CD8-positive, alpha-beta memory T cell (primary cell): ENCODE results near the gene MDM4. TPM values are rescaled to one million over a fixed set of nuclear protein-coding genes. Genes with fewer than 3 reads are reported as not detected.

Experiments used
- CTCF ChIA-PET: fragments of 350-600 bp; sonication (Branson Sonifier 250); formaldehyde crosslinking; loops from one replicate; lab custom pipeline; 2021; ENCODE audit warnings: antibody characterized with exemption; lab: Charles Lee
- POLR2A ChIA-PET: fragments of 350-600 bp; sonication (Branson Sonifier 250); formaldehyde crosslinking; loops from one replicate; lab custom pipeline; 2021; ENCODE audit warnings: antibody characterized with exemption; lab: Charles Lee
- DNase-seq, 5 donors: peaks; one replicate each; pipeline versions ENCODE4 v3.0.0 to v3.0.0-alpha.2; 2020 to 2022; ENCODE audit warnings: mixed read lengths in 1 of 5
- H3K27ac ChIP-seq: one replicate; pipeline ENCODE4 v1.7.0; 2013; ENCODE audit warnings: low read depth, mild to moderate bottlenecking, low read length, moderate library complexity
- H3K27me3 ChIP-seq: 2 replicates; pipeline ENCODE4 v1.7.0; 2013; ENCODE audit warnings: low read length, mild to moderate bottlenecking; ENCODE audit not compliant: insufficient read depth, poor library complexity, severe bottlenecking
- H3K36me3 ChIP-seq: 2 replicates; pipeline ENCODE4 v1.7.0; 2013; ENCODE audit warnings: mild to moderate bottlenecking, low read length, moderate library complexity; ENCODE audit not compliant: insufficient read depth
- H3K4me1 ChIP-seq: 2 replicates; pipeline ENCODE4 v1.7.0; 2013; ENCODE audit warnings: mild to moderate bottlenecking, low read length, moderate library complexity; ENCODE audit not compliant: insufficient read depth
- H3K4me3 ChIP-seq: 2 replicates; pipeline ENCODE4 v1.7.0; 2013; ENCODE audit warnings: mild to moderate bottlenecking, low read length
- H3K9me3 ChIP-seq: 2 replicates; pipeline ENCODE4 v1.7.0; 2013; ENCODE audit warnings: mild to moderate bottlenecking, low read length
- H3K27ac Mint-ChIP-seq, 8 donors: one replicate each; pipeline ENCODE4 v1.8.0; 2020 to 2021; ENCODE audit warnings: mixed read lengths in 8 of 8, mild to moderate bottlenecking in 6 of 8, inconsistent platforms in 3 of 8, moderate library complexity in 3 of 8
- H3K27me3 Mint-ChIP-seq, 2 donors: one replicate each; pipeline ENCODE4 v1.8.0; 2020 to 2021; ENCODE audit warnings: mixed read lengths in 2 of 2, mild to moderate bottlenecking in 1 of 2, moderate library complexity in 1 of 2
- H3K36me3 Mint-ChIP-seq, 3 donors: one replicate each; pipeline ENCODE4 v1.8.0; 2020 to 2021; ENCODE audit warnings: mixed read lengths in 3 of 3, inconsistent platforms in 1 of 3, mild to moderate bottlenecking in 1 of 3
- H3K4me1 Mint-ChIP-seq, 3 donors: one replicate each; pipeline ENCODE4 v1.8.0; 2020 to 2021; ENCODE audit warnings: mixed read lengths in 3 of 3, inconsistent platforms in 1 of 3, mild to moderate bottlenecking in 1 of 3
- H3K4me3 Mint-ChIP-seq, 7 donors: one replicate each; pipeline ENCODE4 v1.8.0; 2020 to 2021; ENCODE audit warnings: mixed read lengths in 7 of 7, mild to moderate bottlenecking in 6 of 7, moderate library complexity in 4 of 7, inconsistent platforms in 2 of 7
- H3K9me3 Mint-ChIP-seq, 5 donors: one replicate each; pipeline ENCODE4 v1.8.0; 2020 to 2022; ENCODE audit warnings: mixed read lengths in 5 of 5, mild to moderate bottlenecking in 3 of 5, moderate library complexity in 2 of 5, inconsistent platforms in 1 of 5
- polyA plus RNA-seq: library from polyadenylated mRNA; unstranded; fragments of 300-500 nt; fragmentation: Illumina TruSeq; gene quantifications from one replicate; pipeline ENCODE4 v1.2.3, GENCODE V29; 2021
- total RNA-seq, 2 experiments: library from RNA; stranded (reverse); gene quantifications; one replicate each; pipeline ENCODE4 v1.2.3, GENCODE V29; 2021

MDM4 gene
- 10 to 100 TPM; 80.7 TPM for total RNA-seq
- 13.6 TPM for polyA plus RNA-seq

- ChIA-PET POLR2A (interaction anchor here (0.5 to 2.9 kb wide), 14 partner anchors 10 to 245 kb away, joined by 3 to 62 read pairs (median 3); partner anchors contain the start of gene PIK3C2B), CTCF (interaction anchor here (0.8 to 5.8 kb wide), 14 partner anchors 10 to 291 kb away, joined by 3 to 53 read pairs (median 6); partner anchors contain the start of gene PIK3C2B)
- Histone ChIP-seq H3K4me3 (peak within 1 kb of the TSS; percentile 81), H3K27ac (peak within 1 kb of the TSS; percentile 97), H3K4me1 (peaks cover 83% of the 10 kb centered on the region), H3K36me3 (peaks cover 9% of the 10 kb centered on the region), H3K9me3 (no peaks in the 10 kb centered on the region), H3K27me3 (no peaks in the 10 kb centered on the region)
- peaks cover 0 to 25% (median 6%) of the 10 kb centered on the region in 3 donors for H3K36me3 Mint-ChIP-seq
- peaks cover 30 to 72% (median 60%) of the 10 kb centered on the region in 3 donors for H3K4me1 Mint-ChIP-seq
- H3K4me3 Mint-ChIP-seq, result peak within 1 kb of the TSS in 1 of 7 donors; percentile 29
- DNase-seq, result peak; percentile 85 to 96 (median 93)
- peak within 1 kb of the TSS in 2 of 8 donors; percentile 77 to 99 for H3K27ac Mint-ChIP-seq
- H3K27me3 Mint-ChIP-seq, result no peaks in the 10 kb centered on the region
- H3K9me3 Mint-ChIP-seq, result no peaks in the 10 kb centered on the region
Measured at GRCh38 chr1:204516180-204516879, at the start of gene MDM4. Gene MDM4, plus strand, starts transcription at chr1:204516406. Its CDS starts 9,113 bp downstream, at chr1:204525519.

DNA sequence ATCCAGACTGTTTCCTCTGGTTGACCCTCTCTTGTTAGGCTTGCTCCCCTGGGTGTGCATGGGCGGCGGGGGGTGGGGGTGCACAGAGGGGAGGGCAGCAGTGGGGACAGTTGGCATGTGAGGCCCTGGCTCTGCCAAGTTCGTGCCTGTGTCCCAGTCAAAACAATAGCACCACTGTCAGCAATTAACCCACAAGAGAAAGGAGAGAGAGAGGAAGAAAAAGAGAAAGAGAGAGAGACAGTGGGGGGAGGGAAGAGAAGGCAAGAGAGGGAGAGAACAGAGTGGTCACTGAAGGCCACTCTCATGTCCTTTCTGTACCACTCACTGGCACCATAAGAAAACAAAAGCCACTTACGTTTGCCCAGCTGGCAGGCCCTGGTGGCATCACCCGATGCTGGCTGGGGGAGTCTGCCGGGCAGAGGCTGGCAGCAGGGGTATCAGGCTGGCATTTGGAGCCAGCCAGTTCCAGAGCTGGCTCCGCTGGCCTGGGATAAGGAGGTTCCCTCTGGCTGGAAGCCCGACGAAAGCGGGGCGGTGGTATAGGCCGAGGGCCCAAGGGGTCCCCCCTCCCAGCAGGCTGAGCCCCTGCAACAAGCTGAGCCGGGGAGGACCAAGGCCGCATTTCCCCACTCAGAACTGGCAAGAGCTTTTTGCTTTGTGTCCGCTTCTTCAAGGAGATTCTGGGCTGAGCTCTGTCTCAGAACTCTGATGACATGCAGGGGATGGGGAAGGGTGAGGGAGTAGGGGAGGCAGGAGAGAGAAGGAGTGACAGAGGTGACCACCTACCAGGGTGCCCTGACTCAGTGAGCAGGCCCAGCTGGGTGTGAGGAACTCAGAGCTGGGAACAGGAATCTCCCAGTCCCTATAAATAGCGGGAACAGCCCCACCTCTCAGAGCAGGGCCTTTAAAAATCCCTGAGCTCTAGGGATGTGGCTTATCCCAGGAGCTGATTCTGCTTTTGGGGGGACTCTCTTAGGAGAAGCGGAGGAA lies 49.5 kb upstream of the MDM4 start:
- H3K4me1 ChIP-seq, result peaks cover 33% of the 10 kb centered on the region
- ChIA-PET CTCF (interaction anchor here (0.6 to 1.9 kb wide), 4 partner anchors 20 to 68 kb away, joined by 3 to 8 read pairs (median 4); partner anchors contain the start of gene PIK3C2B), POLR2A (no interaction called here)
- no peaks in the 10 kb centered on the region for H3K9me3 ChIP-seq
- no peak for DNase-seq
- Mint-ChIP-seq H3K4me3 (no peak overlapping the region), H3K27me3 (no peaks in the 10 kb centered on the region), H3K27ac (peak overlapping the region in 2 of 8 donors; percentile 23 to 47), H3K36me3 (peaks cover 7 to 67% (median 13%) of the 10 kb centered on the region in 3 donors), H3K9me3 (no peaks in the 10 kb centered on the region), H3K4me1 (peaks cover 31 to 38% (median 37%) of the 10 kb centered on the region in 3 donors)
- no peak overlapping the region for H3K27ac ChIP-seq
- H3K36me3 ChIP-seq, result peaks cover 7% of the 10 kb centered on the region
- no peaks in the 10 kb centered on the region for H3K27me3 ChIP-seq
- no peak overlapping the region for H3K4me3 ChIP-seq

GRCh38 chr1:204468206-204468605 lies 48.0 kb upstream of the MDM4 start:
- Mint-ChIP-seq H3K36me3 (peaks cover 7 to 65% (median 13%) of the 10 kb centered on the region in 3 donors), H3K4me1 (peaks cover 19 to 27% (median 23%) of the 10 kb centered on the region in 3 donors), H3K27ac (no peak overlapping the region), H3K4me3 (no peak overlapping the region), H3K27me3 (no peaks in the 10 kb centered on the region), H3K9me3 (no peaks in the 10 kb centered on the region)
- peaks cover 21% of the 10 kb centered on the region for H3K4me1 ChIP-seq
- no peak overlapping the region for H3K4me3 ChIP-seq
- H3K9me3 ChIP-seq, result no peaks in the 10 kb centered on the region
- POLR2A ChIA-PET, result no interaction called here
- DNase-seq, result no peak
- no peaks in the 10 kb centered on the region for H3K27me3 ChIP-seq
- no peak overlapping the region for H3K27ac ChIP-seq
- CTCF ChIA-PET, result no interaction called here
- H3K36me3 ChIP-seq, result peaks cover 7% of the 10 kb centered on the region

DNA sequence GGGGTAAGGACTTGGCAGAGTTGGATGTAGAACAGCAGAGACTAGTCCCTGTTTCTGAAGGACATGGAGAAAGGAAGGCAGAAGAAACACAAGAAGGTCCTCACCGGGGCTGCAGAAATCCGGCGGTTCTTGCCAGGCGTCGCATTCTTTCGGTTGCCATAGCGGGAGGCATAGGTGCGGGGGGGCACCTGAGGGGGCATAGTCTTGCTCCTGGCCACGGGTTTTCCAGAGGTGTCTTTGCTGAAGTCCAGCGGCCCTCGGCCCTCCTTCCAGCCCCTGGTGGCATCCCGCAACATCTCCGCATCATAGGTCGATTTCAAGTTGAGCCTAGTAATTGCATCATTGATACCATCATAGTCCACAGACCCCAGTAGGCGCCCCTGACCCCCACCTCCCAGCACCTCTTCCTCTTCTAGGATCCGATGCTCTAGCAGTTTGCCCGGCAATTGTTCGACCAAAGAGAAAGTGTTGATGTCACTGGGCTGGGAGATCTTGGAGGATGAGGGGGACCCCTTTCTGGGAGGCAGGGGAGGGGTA lies 47.4 kb upstream of the MDM4 start:
- Histone ChIP-seq H3K36me3 (peaks cover 7% of the 10 kb centered on the region), H3K4me1 (peaks cover 16% of the 10 kb centered on the region), H3K27ac (no peak overlapping the region), H3K4me3 (no peak overlapping the region), H3K27me3 (no peaks in the 10 kb centered on the region), H3K9me3 (no peaks in the 10 kb centered on the region)
- ChIA-PET CTCF (interaction anchor here (0.7 kb wide), 1 partner anchor 25 kb away, joined by 3 read pairs; no protein-coding TSS in a partner anchor), POLR2A (no interaction called here)
- Mint-ChIP-seq H3K9me3 (no peaks in the 10 kb centered on the region), H3K27me3 (no peaks in the 10 kb centered on the region), H3K4me1 (peaks cover 18 to 25% (median 22%) of the 10 kb centered on the region in 3 donors), H3K27ac (peak overlapping the region in 1 of 8 donors; percentile 93), H3K4me3 (no peak overlapping the region), H3K36me3 (peaks cover 7 to 59% (median 13%) of the 10 kb centered on the region in 3 donors)
- no peak for DNase-seq

GRCh38 chr1:204469304-204469703 lies 46.9 kb upstream of the MDM4 start:
- Histone ChIP-seq H3K4me3 (no peak overlapping the region), H3K9me3 (no peaks in the 10 kb centered on the region), H3K27ac (no peak overlapping the region), H3K27me3 (no peaks in the 10 kb centered on the region), H3K36me3 (peaks cover 7% of the 10 kb centered on the region), H3K4me1 (peaks cover 12% of the 10 kb centered on the region)
- Mint-ChIP-seq H3K36me3 (peaks cover 7 to 57% (median 13%) of the 10 kb centered on the region in 3 donors), H3K9me3 (no peaks in the 10 kb centered on the region), H3K27ac (no peak overlapping the region), H3K27me3 (no peaks in the 10 kb centered on the region), H3K4me1 (peaks cover 13 to 22% (median 19%) of the 10 kb centered on the region in 3 donors), H3K4me3 (no peak overlapping the region)
- ChIA-PET CTCF (interaction anchor here (0.7 kb wide), 1 partner anchor 25 kb away, joined by 3 read pairs; no protein-coding TSS in a partner anchor), POLR2A (no interaction called here)
- DNase-seq, result no peak

GRCh38 chr1:204471687-204472086 lies 44.5 kb upstream of the MDM4 start:
- Mint-ChIP-seq H3K9me3 (no peaks in the 10 kb centered on the region), H3K4me3 (no peak overlapping the region), H3K4me1 (peaks cover 18 to 34% (median 26%) of the 10 kb centered on the region in 3 donors), H3K36me3 (peaks cover 7 to 38% (median 11%) of the 10 kb centered on the region in 3 donors), H3K27ac (peak overlapping the region in 2 of 8 donors; percentile 30 to 60), H3K27me3 (no peaks in the 10 kb centered on the region)
- H3K4me3 ChIP-seq, result no peak overlapping the region
- ChIA-PET CTCF (interaction anchor here (1.4 kb wide), 1 partner anchor 25 kb away, joined by 4 read pairs; no protein-coding TSS in a partner anchor), POLR2A (no interaction called here)
- H3K27me3 ChIP-seq, result no peaks in the 10 kb centered on the region
- no peak overlapping the region for H3K27ac ChIP-seq
- no peak for DNase-seq
- peaks cover 8% of the 10 kb centered on the region for H3K4me1 ChIP-seq
- peaks cover 7% of the 10 kb centered on the region for H3K36me3 ChIP-seq
- no peaks in the 10 kb centered on the region for H3K9me3 ChIP-seq

GRCh38 chr1:204472660-204473059 lies 43.5 kb upstream of the MDM4 start:
- H3K4me3 Mint-ChIP-seq, result no peak overlapping the region
- no peak overlapping the region for H3K27ac ChIP-seq
- peaks cover 7 to 32% (median 11%) of the 10 kb centered on the region in 3 donors for H3K36me3 Mint-ChIP-seq
- H3K27me3 ChIP-seq, result no peaks in the 10 kb centered on the region
- no peaks in the 10 kb centered on the region for H3K9me3 ChIP-seq
- peak overlapping the region in 4 of 8 donors; percentile 24 to 52 (median 30) for H3K27ac Mint-ChIP-seq
- no peak overlapping the region for H3K4me3 ChIP-seq
- ChIA-PET CTCF (interaction anchor here (1.4 kb wide), 1 partner anchor 26 kb away, joined by 4 read pairs; no protein-coding TSS in a partner anchor), POLR2A (interaction anchor here (0.7 kb wide), 1 partner anchor 18 kb away, joined by 4 read pairs; no protein-coding TSS in a partner anchor)
- no peak for DNase-seq
- H3K9me3 Mint-ChIP-seq, result no peaks in the 10 kb centered on the region
- H3K36me3 ChIP-seq, result peaks cover 7% of the 10 kb centered on the region
- H3K4me1 Mint-ChIP-seq, result peaks cover 27 to 44% (median 36%) of the 10 kb centered on the region in 3 donors
- peaks cover 11% of the 10 kb centered on the region for H3K4me1 ChIP-seq
- no peaks in the 10 kb centered on the region for H3K27me3 Mint-ChIP-seq
